SK-N-SH (cell line): Measurements from ENCODE around the gene LCE1E. TPM values are rescaled to one million over a fixed set of nuclear protein-coding genes. Genes with fewer than 3 reads are reported as not detected.

Source experiments
- CTCF ChIA-PET: fragments of 300-600, 350-600 bp; formaldehyde crosslinking; extraction: SDS; loops from one replicate; lab custom pipeline; 2021; lab: Yijun Ruan, JAX
- POLR2A ChIA-PET: fragments of 350-600 bp; sonication (Branson Sonifier 250); formaldehyde crosslinking; extraction: SDS; loops from one replicate; lab custom pipeline; 2020; ENCODE audit warnings: antibody characterized with exemption, inconsistent platforms; lab: Yijun Ruan, JAX
- DNase-seq: peaks from one replicate; pipeline ENCODE4 v3.0.0; 2012
- H2AFZ ChIP-seq: fragments of 200-600 bp; sonication (generic); 2 replicates; pipeline ENCODE4 v1.8.1; 2016; ENCODE audit warnings: antibody characterized with exemption, mild to moderate bottlenecking, low read depth
- H3F3A ChIP-seq: fragments of 200-600 bp; sonication (generic); replicated peaks from 2 replicates; pipeline ENCODE3; 2016; ENCODE audit warnings: antibody characterized with exemption, mild to moderate bottlenecking; ENCODE audit not compliant: insufficient read depth
- H3K27ac ChIP-seq, 2 experiments: fragments of 200-500 bp in 1 of 2; fragments of 200-600 bp in 1 of 2; sonication (Bioruptor generic) in 1 of 2; sonication (generic), shearing (Covaris generic) in 1 of 2; 2 replicates each; pipeline versions ENCODE4 v1.5.1 to v1.6.1; 2014 to 2016; ENCODE audit warnings: low read depth in 2 of 2, inconsistent platforms in 1 of 2, low read length in 1 of 2, mild to moderate bottlenecking in 1 of 2, mixed read lengths in 1 of 2
- H3K27me3 ChIP-seq: fragments of 200-600 bp; sonication (generic), shearing (Covaris generic); 2 replicates; pipeline ENCODE4 v1.6.1; 2016; ENCODE audit warnings: mixed run types; ENCODE audit not compliant: insufficient read depth
- H3K36me3 ChIP-seq, 2 experiments: fragments of 200-500 bp in 1 of 2; fragments of 200-600 bp in 1 of 2; sonication (Bioruptor generic) in 1 of 2; sonication (generic) in 1 of 2; replicated peaks in 1 of 2; 2 replicates each; pipeline versions ENCODE3 to v1.5.1; 2014 to 2016; ENCODE audit warnings: low read length in 1 of 2, mild to moderate bottlenecking in 1 of 2; ENCODE audit not compliant: insufficient read depth in 2 of 2, control insufficient read depth in 1 of 2
- H3K4me1 ChIP-seq, 2 experiments: fragments of 200-500 bp in 1 of 2; fragments of 200-600 bp in 1 of 2; sonication (Bioruptor generic) in 1 of 2; sonication (generic), shearing (Covaris generic) in 1 of 2; 2 replicates each; pipeline versions ENCODE4 v1.5.1 to v1.6.1; 2014 to 2016; ENCODE audit warnings: low read depth in 1 of 2, low read length in 1 of 2, mixed run types in 1 of 2; ENCODE audit not compliant: insufficient read depth in 2 of 2, control insufficient read depth in 1 of 2
- H3K4me2 ChIP-seq: fragments of 200-600 bp; sonication (generic), shearing (Covaris generic); 2 replicates; pipeline ENCODE4 v1.6.1; 2017; ENCODE audit warnings: mixed run types
- H3K4me3 ChIP-seq, 2 experiments: fragments of 200-500 bp in 1 of 2; fragments of 200-600 bp in 1 of 2; sonication (Bioruptor generic) in 1 of 2; sonication (generic), shearing (Covaris generic) in 1 of 2; 2 replicates each; pipeline versions ENCODE4 v1.5.1 to v1.8.1; 2014 to 2016; ENCODE audit warnings: low read depth in 2 of 2, inconsistent platforms in 1 of 2, low read length in 1 of 2, mild to moderate bottlenecking in 1 of 2, mixed read lengths in 1 of 2, moderate library complexity in 1 of 2
- H3K79me2 ChIP-seq: fragments of 200-600 bp; sonication (generic); 2 replicates; pipeline ENCODE4 v1.8.1; 2017; ENCODE audit warnings: mild to moderate bottlenecking; ENCODE audit not compliant: insufficient read depth
- H3K9ac ChIP-seq: fragments of 200-600 bp; sonication (generic); 2 replicates; pipeline ENCODE4 v1.6.1; 2017; ENCODE audit warnings: mixed run types
- H3K9me2 ChIP-seq: fragments of 200-600 bp; sonication (generic); 2 replicates; pipeline ENCODE4 v1.6.1; 2017; ENCODE audit warnings: mixed run types
- H3K9me3 ChIP-seq: fragments of 200-600 bp; sonication (generic); 2 replicates; pipeline ENCODE4 v1.6.1; 2017; ENCODE audit warnings: mixed run types, mild to moderate bottlenecking, moderate library complexity
- H4K20me1 ChIP-seq: fragments of 200-600 bp; sonication (generic); 2 replicates; pipeline ENCODE4 v1.6.1; 2017; ENCODE audit warnings: mild to moderate bottlenecking, mixed run types; ENCODE audit not compliant: insufficient read depth
- CHD2 ChIP-seq: fragments of 150-350 bp; IDR thresholded peaks from 2 replicates; pipeline ENCODE4 v1.6.1; 2018; ENCODE audit warnings: low read length; ENCODE audit not compliant: partially characterized antibody
- EP300 ChIP-seq, 2 experiments: IDR thresholded peaks; 2 replicates each; pipeline versions ENCODE4 v1.4.0 to v1.6.1; 2012; ENCODE audit warnings: borderline replicate concordance in 1 of 2, low read depth in 1 of 2, low read length in 1 of 2
- FOSL2 ChIP-seq: IDR thresholded peaks from 2 replicates; pipeline ENCODE4 v1.4.0; 2012; ENCODE audit warnings: low read depth, mild to moderate bottlenecking, moderate library complexity, borderline replicate concordance
- FOXJ3 ChIP-seq: sonication (generic); formaldehyde crosslinking; IDR thresholded peaks from 2 replicates; pipeline ENCODE4 v1.5.1; 2020; ENCODE audit warnings: mild to moderate bottlenecking, missing genetic modification reagents
- FOXM1 ChIP-seq: IDR thresholded peaks from 2 replicates; pipeline ENCODE4 v1.4.0; 2012; ENCODE audit warnings: low read depth, mild to moderate bottlenecking
- GABPA ChIP-seq: IDR thresholded peaks from 2 replicates; pipeline ENCODE4 v1.4.0; 2012; ENCODE audit warnings: low read depth, mild to moderate bottlenecking
- MEF2A ChIP-seq: IDR thresholded peaks from 2 replicates; pipeline ENCODE4 v1.4.0; 2012; ENCODE audit warnings: low read depth, borderline replicate concordance
- MXI1 ChIP-seq: IDR thresholded peaks from 2 replicates; pipeline ENCODE4 v1.6.1; 2012; ENCODE audit warnings: mild to moderate bottlenecking, low read depth, low read length, improper control_type of control experiment
- RAD21 ChIP-seq: IDR thresholded peaks from 2 replicates; pipeline ENCODE4 v1.6.1; 2012; ENCODE audit warnings: mild to moderate bottlenecking, low read length
- RCOR1 ChIP-seq: fragments of 150-350 bp; IDR thresholded peaks from 2 replicates; pipeline ENCODE4 v1.6.1; 2017; ENCODE audit warnings: antibody characterized with exemption, low read length
- SMC3 ChIP-seq: IDR thresholded peaks from 2 replicates; pipeline ENCODE4 v1.6.1; 2012; ENCODE audit warnings: low read depth, low read length, improper control_type of control experiment
- TCF12 ChIP-seq: IDR thresholded peaks from 2 replicates; pipeline ENCODE4 v1.4.0; 2012
- TEAD4 ChIP-seq: IDR thresholded peaks from 2 replicates; pipeline ENCODE4 v1.4.0; 2012; ENCODE audit warnings: mild to moderate bottlenecking, borderline replicate concordance; ENCODE audit not compliant: insufficient read depth
- WGBS: methylation state at CpG from one replicate; pipeline ENCODE4 v1.1.6; 2017; ENCODE audit warnings: low lambda C conversion rate; 5-methylcytosine and 5-hydroxymethylcytosine counted together
- polyA plus RNA-seq, 3 experiments: library from polyadenylated mRNA; depleted of rRNA; stranded (reverse); fragments of >200 nt; gene quantifications; 2 replicates each; pipeline ENCODE4 v1.2.3, GENCODE V29; 2012
- TF ChIP-seq, protein P1 (sequence below): IDR thresholded peaks from 2 replicates; pipeline ENCODE4 v1.4.0; 2012; ENCODE audit warnings: low read depth, borderline replicate concordance
- TF ChIP-seq, protein P2 (sequence below): fragments of 200-600 bp; sonication (generic); IDR thresholded peaks from 2 replicates; pipeline ENCODE4 v1.6.1; 2017; ENCODE audit warnings: antibody characterized with exemption, mild to moderate bottlenecking, moderate library complexity
- TF ChIP-seq, protein P3 (sequence below): IDR thresholded peaks from 2 replicates; pipeline ENCODE4 v1.6.1; 2012; ENCODE audit warnings: mild to moderate bottlenecking, low read depth, low read length, moderate library complexity
- TF ChIP-seq, protein P4 (sequence below): IDR thresholded peaks from 2 replicates; pipeline ENCODE4 v1.4.0; 2012; ENCODE audit warnings: low read depth, borderline replicate concordance

The LCE1E gene
- polyA plus RNA-seq, 1 of the 3 experiments (the other 2 are of a cell fraction): not detected

DNA sequence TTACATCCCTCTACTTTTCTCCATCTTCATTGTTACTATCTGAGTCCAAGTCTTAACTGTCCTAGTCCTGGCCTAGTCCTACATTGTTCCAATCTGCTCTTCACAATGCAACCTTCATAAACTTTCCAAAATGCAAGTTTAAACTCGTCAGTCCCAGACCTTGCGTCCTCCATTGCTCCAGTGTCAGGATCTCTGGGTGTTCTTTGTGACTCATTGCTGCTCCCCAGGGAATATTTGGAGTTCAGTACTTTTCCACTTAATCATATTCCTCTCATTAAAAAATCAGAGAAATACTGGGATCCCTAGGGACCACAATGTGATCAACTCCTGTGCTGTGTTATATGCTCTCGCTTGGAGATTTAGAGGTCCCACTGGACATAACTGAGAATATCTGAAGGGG is 46.2 kb upstream of the LCE1E start:
- Histone ChIP-seq H3K4me3 (no peak overlapping the region), H3K27me3 (no peaks in the 10 kb centered on the region), H3K36me3 (no peaks in the 10 kb centered on the region), H3K79me2 (no peaks in the 10 kb centered on the region), H3K9me2 (no peaks in the 10 kb centered on the region), H3K4me2 (no peak overlapping the region), H3F3A (no peaks in the 10 kb centered on the region), H3K4me1 (no peaks in the 10 kb centered on the region)
- ChIA-PET POLR2A (no interaction called here), CTCF (interaction anchor here (0.6 kb wide), 1 partner anchor 68 kb away, joined by 3 read pairs; no protein-coding TSS in a partner anchor)
- 9% methylated on average over 3 of the region's 3 CpGs for WGBS
- DNase-seq: no peak
- TF ChIP-seq CHD2 (no peak), MXI1 (no peak), FOXM1 (no peak), FOSL2 (no peak), RCOR1 (no peak), MEF2A (no peak)
- TF ChIP-seq, protein P1, sequence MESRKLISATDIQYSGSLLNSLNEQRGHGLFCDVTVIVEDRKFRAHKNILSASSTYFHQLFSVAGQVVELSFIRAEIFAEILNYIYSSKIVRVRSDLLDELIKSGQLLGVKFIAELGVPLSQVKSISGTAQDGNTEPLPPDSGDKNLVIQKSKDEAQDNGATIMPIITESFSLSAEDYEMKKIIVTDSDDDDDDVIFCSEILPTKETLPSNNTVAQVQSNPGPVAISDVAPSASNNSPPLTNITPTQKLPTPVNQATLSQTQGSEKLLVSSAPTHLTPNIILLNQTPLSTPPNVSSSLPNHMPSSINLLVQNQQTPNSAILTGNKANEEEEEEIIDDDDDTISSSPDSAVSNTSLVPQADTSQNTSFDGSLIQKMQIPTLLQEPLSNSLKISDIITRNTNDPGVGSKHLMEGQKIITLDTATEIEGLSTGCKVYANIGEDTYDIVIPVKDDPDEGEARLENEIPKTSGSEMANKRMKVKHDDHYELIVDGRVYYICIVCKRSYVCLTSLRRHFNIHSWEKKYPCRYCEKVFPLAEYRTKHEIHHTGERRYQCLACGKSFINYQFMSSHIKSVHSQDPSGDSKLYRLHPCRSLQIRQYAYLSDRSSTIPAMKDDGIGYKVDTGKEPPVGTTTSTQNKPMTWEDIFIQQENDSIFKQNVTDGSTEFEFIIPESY: no peak
- TF ChIP-seq, all 33 proteins: peak for 0
- Histone ChIP-seq H3K9ac (no peak overlapping the region), H3K9me3 (no peaks in the 10 kb centered on the region), H2AFZ (no peak overlapping the region), H4K20me1 (no peaks in the 10 kb centered on the region), H3K27ac (no peak overlapping the region)

DNA sequence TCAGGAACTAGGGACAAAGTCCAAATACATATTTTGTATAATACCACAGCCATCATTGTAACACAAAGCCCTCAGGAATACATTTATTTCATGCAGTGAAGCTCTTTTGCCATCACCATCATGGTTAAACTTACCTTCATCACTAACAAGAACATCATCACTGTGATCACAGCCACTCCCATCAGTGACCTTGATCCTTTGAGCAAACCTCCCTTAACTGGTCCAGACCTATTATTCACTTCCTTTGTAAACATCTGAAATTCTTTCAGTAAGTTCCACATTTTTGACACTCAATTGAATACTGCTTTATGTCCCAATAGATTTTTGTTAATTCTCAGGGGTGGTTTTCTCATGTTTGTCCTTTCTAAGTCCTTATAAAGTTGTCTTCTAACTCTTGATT is 44.4 kb upstream of the LCE1E start:
- Histone ChIP-seq H3F3A (no peaks in the 10 kb centered on the region), H4K20me1 (no peaks in the 10 kb centered on the region), H3K9me3 (no peaks in the 10 kb centered on the region), H3K27ac (no peak overlapping the region), H3K79me2 (no peaks in the 10 kb centered on the region), H3K9ac (no peak overlapping the region), H3K27me3 (no peaks in the 10 kb centered on the region), H3K4me3 (no peak overlapping the region), H3K9me2 (no peaks in the 10 kb centered on the region), H3K4me2 (no peak overlapping the region), H3K36me3 (no peaks in the 10 kb centered on the region), H2AFZ (no peak overlapping the region), H3K4me1 (no peaks in the 10 kb centered on the region)
- ChIA-PET CTCF (no interaction called here), POLR2A (no interaction called here)
- DNase-seq: no peak
- TF ChIP-seq MXI1 (no peak), FOXM1 (no peak), RCOR1 (no peak), TEAD4 (no peak), FOXJ3 (no peak), EP300 (IDR thresholded peaks at IDR 0.05; ENCODE audit: borderline replicate concordance in 1 of 2, low read depth in 1 of 2, low read length in 1 of 2) (no peak), TCF12 (no peak), GABPA (no peak), FOSL2 (no peak), SMC3 (no peak), RAD21 (no peak)
- TF ChIP-seq, protein P1: no peak
- TF ChIP-seq, protein P2, sequence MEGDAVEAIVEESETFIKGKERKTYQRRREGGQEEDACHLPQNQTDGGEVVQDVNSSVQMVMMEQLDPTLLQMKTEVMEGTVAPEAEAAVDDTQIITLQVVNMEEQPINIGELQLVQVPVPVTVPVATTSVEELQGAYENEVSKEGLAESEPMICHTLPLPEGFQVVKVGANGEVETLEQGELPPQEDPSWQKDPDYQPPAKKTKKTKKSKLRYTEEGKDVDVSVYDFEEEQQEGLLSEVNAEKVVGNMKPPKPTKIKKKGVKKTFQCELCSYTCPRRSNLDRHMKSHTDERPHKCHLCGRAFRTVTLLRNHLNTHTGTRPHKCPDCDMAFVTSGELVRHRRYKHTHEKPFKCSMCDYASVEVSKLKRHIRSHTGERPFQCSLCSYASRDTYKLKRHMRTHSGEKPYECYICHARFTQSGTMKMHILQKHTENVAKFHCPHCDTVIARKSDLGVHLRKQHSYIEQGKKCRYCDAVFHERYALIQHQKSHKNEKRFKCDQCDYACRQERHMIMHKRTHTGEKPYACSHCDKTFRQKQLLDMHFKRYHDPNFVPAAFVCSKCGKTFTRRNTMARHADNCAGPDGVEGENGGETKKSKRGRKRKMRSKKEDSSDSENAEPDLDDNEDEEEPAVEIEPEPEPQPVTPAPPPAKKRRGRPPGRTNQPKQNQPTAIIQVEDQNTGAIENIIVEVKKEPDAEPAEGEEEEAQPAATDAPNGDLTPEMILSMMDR: no peak
- TF ChIP-seq, protein P3, sequence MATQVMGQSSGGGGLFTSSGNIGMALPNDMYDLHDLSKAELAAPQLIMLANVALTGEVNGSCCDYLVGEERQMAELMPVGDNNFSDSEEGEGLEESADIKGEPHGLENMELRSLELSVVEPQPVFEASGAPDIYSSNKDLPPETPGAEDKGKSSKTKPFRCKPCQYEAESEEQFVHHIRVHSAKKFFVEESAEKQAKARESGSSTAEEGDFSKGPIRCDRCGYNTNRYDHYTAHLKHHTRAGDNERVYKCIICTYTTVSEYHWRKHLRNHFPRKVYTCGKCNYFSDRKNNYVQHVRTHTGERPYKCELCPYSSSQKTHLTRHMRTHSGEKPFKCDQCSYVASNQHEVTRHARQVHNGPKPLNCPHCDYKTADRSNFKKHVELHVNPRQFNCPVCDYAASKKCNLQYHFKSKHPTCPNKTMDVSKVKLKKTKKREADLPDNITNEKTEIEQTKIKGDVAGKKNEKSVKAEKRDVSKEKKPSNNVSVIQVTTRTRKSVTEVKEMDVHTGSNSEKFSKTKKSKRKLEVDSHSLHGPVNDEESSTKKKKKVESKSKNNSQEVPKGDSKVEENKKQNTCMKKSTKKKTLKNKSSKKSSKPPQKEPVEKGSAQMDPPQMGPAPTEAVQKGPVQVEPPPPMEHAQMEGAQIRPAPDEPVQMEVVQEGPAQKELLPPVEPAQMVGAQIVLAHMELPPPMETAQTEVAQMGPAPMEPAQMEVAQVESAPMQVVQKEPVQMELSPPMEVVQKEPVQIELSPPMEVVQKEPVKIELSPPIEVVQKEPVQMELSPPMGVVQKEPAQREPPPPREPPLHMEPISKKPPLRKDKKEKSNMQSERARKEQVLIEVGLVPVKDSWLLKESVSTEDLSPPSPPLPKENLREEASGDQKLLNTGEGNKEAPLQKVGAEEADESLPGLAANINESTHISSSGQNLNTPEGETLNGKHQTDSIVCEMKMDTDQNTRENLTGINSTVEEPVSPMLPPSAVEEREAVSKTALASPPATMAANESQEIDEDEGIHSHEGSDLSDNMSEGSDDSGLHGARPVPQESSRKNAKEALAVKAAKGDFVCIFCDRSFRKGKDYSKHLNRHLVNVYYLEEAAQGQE: no peak
- TF ChIP-seq, protein P4, sequence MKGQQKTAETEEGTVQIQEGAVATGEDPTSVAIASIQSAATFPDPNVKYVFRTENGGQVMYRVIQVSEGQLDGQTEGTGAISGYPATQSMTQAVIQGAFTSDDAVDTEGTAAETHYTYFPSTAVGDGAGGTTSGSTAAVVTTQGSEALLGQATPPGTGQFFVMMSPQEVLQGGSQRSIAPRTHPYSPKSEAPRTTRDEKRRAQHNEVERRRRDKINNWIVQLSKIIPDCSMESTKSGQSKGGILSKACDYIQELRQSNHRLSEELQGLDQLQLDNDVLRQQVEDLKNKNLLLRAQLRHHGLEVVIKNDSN: no peak
